Fibroblast of the aortic adventitia (primary cell): ENCODE results near the gene CRYZ. TPM values are rescaled to one million over a fixed set of nuclear protein-coding genes. Genes with fewer than 3 reads are reported as not detected.
"Not testable (repeated sequence)": the region's sequence is repeated elsewhere in the genome, so short reads cannot be mapped to it uniquely, and the experiment has no call there.

Experiments
- DNase-seq: peaks from one replicate; pipeline ENCODE4 v3.0.0-alpha.2; 2010; ENCODE audit warnings: low read depth
- H3K4me3 ChIP-seq: 2 replicates; pipeline ENCODE4 v1.5.1; 2011; ENCODE audit warnings: low read depth, mild to moderate bottlenecking, control low read depth, low read length, moderate library complexity
- total RNA-seq: library from RNA; depleted of rRNA; stranded (reverse); fragments of >200 nt; gene quantifications from 2 replicates; pipeline ENCODE4 v1.2.3, GENCODE V29; 2012; ENCODE audit warnings: low replicate concordance
- TF ChIP-seq, protein P1 (sequence below): IDR thresholded peaks from 2 replicates; pipeline ENCODE4 v1.5.1; 2011; ENCODE audit warnings: mild to moderate bottlenecking, low read length, control low read depth, inconsistent platforms; ENCODE audit not compliant: insufficient read depth

Gene CRYZ
- total RNA-seq, 1 donor = 51.3 TPM

DNA sequence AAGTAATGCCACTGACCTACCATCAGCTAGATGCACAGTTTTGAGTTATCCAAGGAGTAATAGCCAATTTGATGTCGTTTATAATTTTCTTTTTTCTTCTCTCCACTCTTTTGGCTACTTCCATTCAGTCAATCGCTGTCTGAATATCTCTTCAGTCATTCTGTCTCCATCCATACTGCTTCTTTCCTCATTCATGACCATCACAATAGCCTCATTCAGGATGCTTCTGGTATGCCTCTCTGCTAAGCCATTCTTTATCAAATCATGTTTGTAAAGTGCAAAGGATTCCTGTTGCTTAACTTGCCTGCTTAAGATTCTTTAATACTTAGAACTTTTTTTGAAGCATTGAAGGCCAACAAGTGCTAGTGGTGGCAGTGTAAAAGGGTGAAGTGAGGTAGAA, 20.3 kb upstream of the CRYZ start:
- TF ChIP-seq, protein P1, sequence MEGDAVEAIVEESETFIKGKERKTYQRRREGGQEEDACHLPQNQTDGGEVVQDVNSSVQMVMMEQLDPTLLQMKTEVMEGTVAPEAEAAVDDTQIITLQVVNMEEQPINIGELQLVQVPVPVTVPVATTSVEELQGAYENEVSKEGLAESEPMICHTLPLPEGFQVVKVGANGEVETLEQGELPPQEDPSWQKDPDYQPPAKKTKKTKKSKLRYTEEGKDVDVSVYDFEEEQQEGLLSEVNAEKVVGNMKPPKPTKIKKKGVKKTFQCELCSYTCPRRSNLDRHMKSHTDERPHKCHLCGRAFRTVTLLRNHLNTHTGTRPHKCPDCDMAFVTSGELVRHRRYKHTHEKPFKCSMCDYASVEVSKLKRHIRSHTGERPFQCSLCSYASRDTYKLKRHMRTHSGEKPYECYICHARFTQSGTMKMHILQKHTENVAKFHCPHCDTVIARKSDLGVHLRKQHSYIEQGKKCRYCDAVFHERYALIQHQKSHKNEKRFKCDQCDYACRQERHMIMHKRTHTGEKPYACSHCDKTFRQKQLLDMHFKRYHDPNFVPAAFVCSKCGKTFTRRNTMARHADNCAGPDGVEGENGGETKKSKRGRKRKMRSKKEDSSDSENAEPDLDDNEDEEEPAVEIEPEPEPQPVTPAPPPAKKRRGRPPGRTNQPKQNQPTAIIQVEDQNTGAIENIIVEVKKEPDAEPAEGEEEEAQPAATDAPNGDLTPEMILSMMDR = no peak
- no peak overlapping the region for H3K4me3 ChIP-seq
- DNase-seq = no peak

DNA sequence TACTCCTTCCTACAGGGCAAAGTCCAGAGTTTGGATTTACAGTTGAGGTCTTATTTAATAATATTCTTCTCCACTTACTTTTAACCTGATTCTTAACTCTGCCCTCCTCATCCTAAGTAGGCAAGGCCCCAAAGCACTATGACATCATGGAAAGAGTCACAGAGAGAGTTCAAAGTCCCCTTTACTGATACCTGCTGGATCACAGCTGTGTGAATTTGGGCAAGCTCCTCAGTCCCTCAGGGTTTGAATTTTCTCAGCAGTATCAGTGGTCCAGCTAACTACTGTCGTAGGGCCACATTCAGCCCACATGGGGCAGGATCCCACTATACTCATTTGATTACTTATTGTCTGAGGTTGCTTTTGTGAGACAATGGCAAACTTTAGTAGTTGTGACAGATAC, 16.1 kb upstream of the CRYZ start:
- H3K4me3 ChIP-seq = no peak overlapping the region
- TF ChIP-seq, protein P1 = no peak
- DNase-seq = no peak

DNA sequence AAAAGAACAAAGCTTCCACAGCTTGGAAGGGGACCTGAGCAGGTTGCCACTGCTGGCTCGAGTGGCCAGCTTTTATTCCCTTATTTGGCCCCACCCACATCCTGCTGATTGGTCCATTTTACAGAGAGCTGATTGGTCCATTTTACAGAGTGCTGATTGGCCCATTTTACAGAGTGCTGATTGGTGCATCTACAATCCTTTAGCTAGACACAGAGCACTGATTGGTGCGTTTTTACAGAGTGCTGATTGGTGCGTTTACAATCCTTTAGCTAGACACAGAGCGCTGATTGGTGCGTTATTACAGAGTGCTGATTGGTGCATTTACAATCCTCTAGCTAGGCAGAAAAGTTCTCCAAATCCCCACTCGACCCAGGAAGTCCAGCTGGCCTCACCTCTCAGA, 12.4 kb upstream of the CRYZ start:
- not testable (repeated sequence) for DNase-seq

DNA sequence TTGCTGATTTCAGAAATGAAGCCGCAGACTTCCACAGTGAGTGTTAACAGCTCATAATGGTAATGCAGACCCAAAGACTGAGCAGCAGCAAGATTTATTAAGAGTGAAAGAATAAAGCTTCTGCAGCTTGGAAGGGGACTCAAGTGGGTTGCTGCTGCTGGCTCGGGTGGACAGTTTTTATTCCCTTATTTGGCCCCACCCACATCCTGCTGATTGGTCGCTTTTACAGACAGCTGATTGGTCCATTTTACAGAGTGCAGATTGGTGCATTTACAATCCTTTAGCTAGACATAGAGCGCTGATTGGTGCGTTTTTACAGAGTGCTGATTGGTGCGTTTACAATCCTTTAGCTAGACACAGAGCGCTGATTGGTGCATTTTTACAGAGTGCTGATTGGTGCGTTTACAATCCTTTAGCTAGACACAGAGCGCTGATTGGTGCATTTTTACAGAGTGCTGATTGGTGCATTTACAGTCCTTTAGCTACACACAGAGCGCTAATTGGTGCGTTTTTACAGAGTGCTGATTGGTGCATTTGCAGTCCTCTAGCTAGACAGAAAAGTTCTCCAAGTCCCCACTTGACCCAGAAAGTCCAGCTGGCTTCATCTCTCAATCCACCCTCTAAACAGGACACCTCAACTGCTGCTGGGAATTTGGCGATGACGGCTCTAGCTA, 7.6 kb upstream of the CRYZ start:
- not testable (repeated sequence) for DNase-seq, H3K4me3 ChIP-seq

More for the DNA sequence above, 12.4 kb upstream of the CRYZ start:
- not testable (repeated sequence) for H3K4me3 ChIP-seq

GRCh38 chr1:74737333-74737732, 4.5 kb upstream of the CRYZ start:
- no peak overlapping the region for H3K4me3 ChIP-seq
- no peak for DNase-seq
- TF ChIP-seq, protein P1 = no peak

DNA sequence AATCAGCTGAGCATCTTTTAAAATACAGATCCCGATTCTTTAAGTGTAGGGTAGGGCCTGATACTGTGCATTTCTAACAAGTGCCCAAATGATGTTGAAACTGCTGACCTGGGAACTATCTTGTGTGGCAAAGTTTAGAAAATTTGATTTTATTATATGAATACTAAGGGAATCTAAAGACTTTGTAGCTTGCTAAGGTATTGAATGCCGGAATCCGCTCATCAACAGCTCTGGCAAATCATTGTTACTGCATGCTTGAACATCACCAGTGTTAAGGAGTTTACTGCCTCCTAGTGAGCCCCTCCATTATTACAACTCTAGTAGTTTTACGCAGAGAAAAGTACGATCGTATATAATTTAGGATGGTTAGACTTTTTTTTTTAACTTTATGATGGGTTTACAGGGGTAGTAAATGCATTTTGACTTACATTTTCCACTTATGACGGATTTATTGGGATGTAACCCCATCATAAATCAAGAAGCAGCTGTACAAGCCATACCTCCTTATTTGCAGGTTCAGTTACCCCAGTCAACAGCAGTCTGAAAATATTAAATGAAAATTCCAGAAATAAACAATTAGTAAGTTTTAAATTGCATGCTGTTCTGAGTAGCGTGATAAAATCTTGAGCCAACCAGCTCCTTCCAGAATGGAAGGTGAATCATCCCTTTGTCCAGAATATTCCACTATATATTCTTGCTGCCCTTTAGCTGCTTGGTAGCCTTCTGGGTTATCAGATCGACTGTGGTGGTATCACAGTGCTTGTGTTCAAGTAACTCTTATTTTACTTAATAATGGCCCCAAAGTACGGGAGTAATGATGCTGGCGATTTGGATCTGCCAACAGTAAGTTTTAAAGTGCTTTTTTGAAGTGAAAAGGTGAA, 994 bp upstream of the CRYZ start:
- peak; percentile 82 for DNase-seq
- TF ChIP-seq, protein P1 = peak; percentile 81
- H3K4me3 ChIP-seq = peak overlapping the region; percentile 96

GRCh38 chr1:74732071-74732946, 541 bp downstream of the CRYZ start:
- DNase-seq = not testable (repeated sequence)
- peak overlapping the region; percentile 96 for H3K4me3 ChIP-seq
